Calu3 (cell line): ENCODE results near the gene SPATS2L. TPM values are rescaled to one million over a fixed set of nuclear protein-coding genes. Genes with fewer than 3 reads are reported as not detected.

ENCODE experiments used
- BruUV-seq: library from RNA; stranded (reverse); fragments of 400-500 nt; replicated peaks from 2 replicates; lab custom pipeline; 2021; lab: Mats Ljungman, UMichigan
- CTCF ChIA-PET: fragments of 300-600 bp; sonication (Branson Sonifier 250); formaldehyde crosslinking; loops from one replicate; lab custom pipeline; 2022; ENCODE audit warnings: antibody characterized with exemption; lab: Charles Lee
- DNase-seq: peaks from one replicate; pipeline ENCODE4 v3.0.0; 2022
- H3K27ac Mint-ChIP-seq: one replicate; pipeline ENCODE4 v1.8.0; 2022; ENCODE audit warnings: mixed read lengths; ENCODE audit not compliant: unreplicated experiment
- H3K27me3 Mint-ChIP-seq: one replicate; pipeline ENCODE4 v1.8.0; 2022; ENCODE audit warnings: mixed read lengths; ENCODE audit not compliant: unreplicated experiment
- H3K36me3 Mint-ChIP-seq: one replicate; pipeline ENCODE4 v1.8.0; 2022; ENCODE audit warnings: mild to moderate bottlenecking, moderate library complexity, mixed read lengths; ENCODE audit not compliant: insufficient read depth, unreplicated experiment
- H3K4me1 Mint-ChIP-seq: one replicate; pipeline ENCODE4 v1.8.0; 2022; ENCODE audit warnings: mild to moderate bottlenecking, low read depth, mixed read lengths; ENCODE audit not compliant: unreplicated experiment
- H3K4me3 Mint-ChIP-seq: one replicate; pipeline ENCODE4 v1.8.0; 2022; ENCODE audit warnings: mild to moderate bottlenecking, low read depth, moderate library complexity, mixed read lengths; ENCODE audit not compliant: unreplicated experiment
- H3K9me3 Mint-ChIP-seq: one replicate; pipeline ENCODE4 v1.8.0; 2022; ENCODE audit warnings: low read depth, mixed read lengths; ENCODE audit not compliant: unreplicated experiment
- intact Hi-C: fragments of 100-400 bp; cut with micrococcal nuclease; formaldehyde crosslinking; loops from one replicate; pipeline ENCODE4 v1.10.0; 2022; ENCODE audit not compliant: unreplicated experiment
- total RNA-seq: library from RNA; stranded (reverse); gene quantifications from 2 replicates; pipeline ENCODE4 v1.2.3, GENCODE V29; 2022
- TF ChIP-seq, protein P1 (sequence below): fragments of 200-600 bp; IDR thresholded peaks from one replicate; pipeline ENCODE4 v1.8.0; 2022; ENCODE audit warnings: antibody characterized with exemption; ENCODE audit not compliant: unreplicated experiment

SPATS2L gene
- total RNA-seq, 1 experiment from 2014 or later: 378 TPM

DNA sequence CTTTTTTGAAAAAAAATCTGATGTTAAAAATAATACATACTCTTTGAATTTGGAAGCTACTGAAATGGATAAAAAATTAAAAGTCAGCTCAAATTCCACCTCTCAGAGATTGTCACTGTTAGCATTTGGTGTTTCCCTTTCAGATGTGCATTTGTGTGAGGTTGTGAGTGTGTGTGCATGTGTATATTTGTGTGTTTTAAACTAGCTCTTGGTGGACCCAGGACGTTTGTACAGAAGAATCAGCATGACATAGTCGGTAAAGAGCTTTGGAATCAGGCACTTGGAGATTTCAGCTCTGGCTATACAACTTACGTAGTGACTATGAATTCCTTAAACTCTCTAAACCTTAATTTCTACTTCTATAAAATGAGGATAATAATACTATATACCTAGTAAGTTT lies 14.5 kb downstream of the SPATS2L start:
- peak overlapping the region; percentile 39 for H3K27ac Mint-ChIP-seq
- H3K36me3 Mint-ChIP-seq: peaks cover 17% of the 10 kb centered on the region
- no peaks in the 10 kb centered on the region for H3K9me3 Mint-ChIP-seq
- TF ChIP-seq, protein P1, sequence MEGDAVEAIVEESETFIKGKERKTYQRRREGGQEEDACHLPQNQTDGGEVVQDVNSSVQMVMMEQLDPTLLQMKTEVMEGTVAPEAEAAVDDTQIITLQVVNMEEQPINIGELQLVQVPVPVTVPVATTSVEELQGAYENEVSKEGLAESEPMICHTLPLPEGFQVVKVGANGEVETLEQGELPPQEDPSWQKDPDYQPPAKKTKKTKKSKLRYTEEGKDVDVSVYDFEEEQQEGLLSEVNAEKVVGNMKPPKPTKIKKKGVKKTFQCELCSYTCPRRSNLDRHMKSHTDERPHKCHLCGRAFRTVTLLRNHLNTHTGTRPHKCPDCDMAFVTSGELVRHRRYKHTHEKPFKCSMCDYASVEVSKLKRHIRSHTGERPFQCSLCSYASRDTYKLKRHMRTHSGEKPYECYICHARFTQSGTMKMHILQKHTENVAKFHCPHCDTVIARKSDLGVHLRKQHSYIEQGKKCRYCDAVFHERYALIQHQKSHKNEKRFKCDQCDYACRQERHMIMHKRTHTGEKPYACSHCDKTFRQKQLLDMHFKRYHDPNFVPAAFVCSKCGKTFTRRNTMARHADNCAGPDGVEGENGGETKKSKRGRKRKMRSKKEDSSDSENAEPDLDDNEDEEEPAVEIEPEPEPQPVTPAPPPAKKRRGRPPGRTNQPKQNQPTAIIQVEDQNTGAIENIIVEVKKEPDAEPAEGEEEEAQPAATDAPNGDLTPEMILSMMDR: no peak
- intact Hi-C loops: loop anchor here (2.0 kb wide), 1 partner anchor 56 kb away; no protein-coding TSS in a partner anchor
- H3K27me3 Mint-ChIP-seq: no peaks in the 10 kb centered on the region
- peaks cover 73% of the 10 kb centered on the region for H3K4me1 Mint-ChIP-seq
- H3K4me3 Mint-ChIP-seq: no peak overlapping the region
- CTCF ChIA-PET: interaction anchor here (1.1 kb wide), 1 partner anchor 86 kb away, joined by 3 read pairs; no protein-coding TSS in a partner anchor
- BruUV-seq: no TSS peak
- DNase-seq: no peak

DNA sequence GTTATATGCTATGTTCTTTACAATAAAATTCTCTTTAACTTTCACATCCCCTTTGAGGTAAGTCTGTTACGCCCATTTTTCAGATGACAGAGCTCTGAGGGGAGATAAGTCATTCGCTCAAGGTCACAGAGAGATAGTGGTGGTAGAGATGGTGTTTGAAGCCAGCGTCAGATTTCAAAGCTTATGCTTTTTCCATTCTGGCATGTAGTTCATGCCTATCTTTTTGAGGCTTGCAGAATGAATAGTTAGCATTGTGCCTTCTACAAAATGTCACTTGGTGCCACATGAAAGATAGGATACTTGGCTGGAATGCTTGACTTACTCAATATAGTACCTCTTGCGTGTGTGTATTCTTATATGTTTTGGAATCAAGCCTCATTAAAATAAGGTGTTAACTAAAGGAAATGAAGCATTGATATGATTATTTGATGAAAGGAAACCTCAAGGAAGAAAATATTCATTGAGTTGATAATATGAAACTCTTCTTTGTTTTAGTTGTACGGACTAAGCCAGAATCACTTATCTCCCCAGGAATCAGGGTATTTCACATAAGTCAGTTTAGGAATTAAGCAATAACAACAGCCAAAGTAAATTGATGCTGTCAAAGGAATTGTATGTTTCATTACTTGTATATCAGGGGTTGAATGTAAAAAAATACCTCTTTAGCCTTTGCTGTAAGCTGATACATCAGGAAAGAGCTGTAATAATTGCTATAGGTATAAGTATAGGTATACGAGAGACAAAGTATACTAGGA lies 15.5 kb downstream of the SPATS2L start:
- CTCF ChIA-PET: interaction anchor here (1.1 kb wide), 1 partner anchor 15 kb away, joined by 3 read pairs; no protein-coding TSS in a partner anchor
- no peak for DNase-seq
- BruUV-seq: no TSS peak
- Mint-ChIP-seq H3K27ac (peak overlapping the region; percentile 44), H3K9me3 (no peaks in the 10 kb centered on the region), H3K4me1 (peaks cover 63% of the 10 kb centered on the region), H3K36me3 (peaks cover 11% of the 10 kb centered on the region), H3K27me3 (no peaks in the 10 kb centered on the region), H3K4me3 (peak overlapping the region; percentile 17)
- TF ChIP-seq, protein P1: no peak
- intact Hi-C loops: loop anchor here (2.0 kb wide), 2 partner anchors 13 to 55 kb away; no protein-coding TSS in a partner anchor

DNA sequence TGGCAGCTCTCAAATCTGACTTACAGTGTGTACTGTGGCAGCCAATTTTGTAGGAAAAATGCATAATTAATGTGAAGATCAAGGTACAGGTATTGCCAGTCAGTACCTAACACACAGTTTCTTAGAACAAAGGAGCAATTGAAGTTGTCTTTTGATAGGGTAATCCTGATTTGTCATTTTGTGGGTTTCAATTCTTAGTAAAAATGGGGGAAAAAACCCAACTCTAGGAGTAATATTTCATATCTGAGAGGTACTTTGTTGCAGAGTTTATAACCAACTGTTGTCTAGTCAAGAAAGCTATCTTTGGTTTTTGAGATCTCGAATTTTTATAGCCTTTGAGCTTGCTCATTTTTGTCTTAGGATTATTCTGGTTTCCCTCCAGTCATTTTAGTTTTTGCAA lies 16.1 kb downstream of the SPATS2L start:
- peaks cover 11% of the 10 kb centered on the region for H3K36me3 Mint-ChIP-seq
- CTCF ChIA-PET: interaction anchor here (1.0 to 1.1 kb wide), 2 partner anchors 15 to 55 kb away, joined by 3 read pairs; no protein-coding TSS in a partner anchor
- TF ChIP-seq, protein P1: no peak
- peaks cover 57% of the 10 kb centered on the region for H3K4me1 Mint-ChIP-seq
- peak overlapping the region; percentile 44 for H3K27ac Mint-ChIP-seq
- intact Hi-C loops: loop anchor here (2.0 kb wide), 1 partner anchor 14 kb away; no protein-coding TSS in a partner anchor
- BruUV-seq: no TSS peak
- no peak for DNase-seq
- H3K27me3 Mint-ChIP-seq: no peaks in the 10 kb centered on the region
- no peaks in the 10 kb centered on the region for H3K9me3 Mint-ChIP-seq
- peak overlapping the region; percentile 17 for H3K4me3 Mint-ChIP-seq

DNA sequence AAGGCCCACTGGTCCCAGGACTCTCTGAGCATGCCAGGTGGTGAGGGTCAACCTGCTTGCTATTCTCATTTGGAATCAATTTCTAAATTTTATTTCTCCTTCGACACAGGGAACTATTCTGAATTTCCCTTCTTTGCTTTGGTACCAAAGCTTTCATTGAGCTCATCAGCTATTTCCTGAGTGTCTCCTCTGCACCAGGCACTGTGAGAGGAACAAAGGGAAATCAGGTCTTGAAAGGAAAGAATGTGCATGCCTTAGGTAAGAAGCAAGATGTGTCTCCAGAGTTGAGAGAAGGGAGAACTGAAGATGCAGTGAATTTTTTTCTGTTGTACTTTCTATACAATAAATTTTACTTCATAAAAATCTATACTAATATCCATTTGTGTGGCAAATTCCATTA lies 17.9 kb downstream of the SPATS2L start:
- TF ChIP-seq, protein P1: no peak
- H3K4me3 Mint-ChIP-seq: no peak overlapping the region
- H3K36me3 Mint-ChIP-seq: peaks cover 7% of the 10 kb centered on the region
- CTCF ChIA-PET: no interaction called here
- no peaks in the 10 kb centered on the region for H3K27me3 Mint-ChIP-seq
- intact Hi-C loops: no loop called here
- no TSS peak for BruUV-seq
- no peak overlapping the region for H3K27ac Mint-ChIP-seq
- H3K9me3 Mint-ChIP-seq: no peaks in the 10 kb centered on the region
- no peak for DNase-seq
- peaks cover 55% of the 10 kb centered on the region for H3K4me1 Mint-ChIP-seq
